Sigmoid colon (tissue), 7 donors: ENCODE results near the gene OR2C1. TPM values are rescaled to one million over a fixed set of nuclear protein-coding genes. Genes with fewer than 3 reads are reported as not detected.
A peak's percentile ranks its signal among the peaks of the same experiment; 100 is the strongest.

Experiments used
- DNase-seq: peaks from one replicate; pipeline ENCODE4 v3.0.0-alpha.2; 2019
- H3K27ac ChIP-seq, 4 donors: fragments of 200-600 bp; sonication (generic); one replicate each; pipeline ENCODE4 v1.5.1; 2016 to 2019; ENCODE audit warnings: mild to moderate bottlenecking in 1 of 4
- H3K27me3 ChIP-seq, 3 donors: fragments of 200-600 bp; sonication (generic); one replicate each; pipeline ENCODE4 v1.5.1; 2019; ENCODE audit warnings: mild to moderate bottlenecking in 1 of 3
- H3K36me3 ChIP-seq, 4 donors: fragments of 200-600 bp; sonication (generic); one replicate each; pipeline ENCODE4 v1.5.1; 2016 to 2019
- H3K4me1 ChIP-seq, 4 donors: fragments of 200-600 bp; sonication (generic); one replicate each; pipeline ENCODE4 v1.5.1; 2017 to 2019
- H3K4me3 ChIP-seq, 4 donors: fragments of 200-600 bp; sonication (generic); one replicate each; pipeline ENCODE4 v1.5.1; 2017 to 2019; ENCODE audit warnings: mild to moderate bottlenecking in 2 of 4, moderate library complexity in 1 of 4
- H3K9me3 ChIP-seq, 4 donors: fragments of 200-600 bp in 3 of 4; sonication (generic) in 3 of 4; one replicate each; pipeline versions ENCODE4 v1.5.1 to v1.6.1; 2013 to 2019
- CTCF ChIP-seq, 4 experiments: fragments of 450-650 bp in 3 of 4; fragments of 200-600 bp in 1 of 4; IDR thresholded peaks; one replicate each; pipeline ENCODE4 v1.5.1; 2016 to 2019; ENCODE audit warnings: antibody characterized with exemption in 4 of 4, mild to moderate bottlenecking in 3 of 4, moderate library complexity in 2 of 4
- EP300 ChIP-seq, 4 donors: sonication (generic); formaldehyde crosslinking; IDR thresholded peaks; one replicate each; pipeline ENCODE4 v1.6.1; 2017; ENCODE audit warnings: antibody characterized with exemption in 4 of 4
- POLR2A ChIP-seq, 2 donors: fragments of 450-650 bp; IDR thresholded peaks; one replicate each; pipeline ENCODE4 v1.6.1; 2016; ENCODE audit warnings: antibody characterized with exemption in 2 of 2, mild to moderate bottlenecking in 2 of 2, moderate library complexity in 2 of 2
- POLR2AphosphoS5 ChIP-seq, 4 donors: sonication (generic); formaldehyde crosslinking; IDR thresholded peaks; one replicate each; pipeline ENCODE4 v1.6.1; 2017; ENCODE audit warnings: antibody characterized with exemption in 4 of 4
- WGBS, 2 donors: extraction: QIAGEN DNeasy Blood & Tissue Kit; methylation state at CpG; one replicate each; pipeline ENCODE4 v1.1.7; 2013; 5-methylcytosine and 5-hydroxymethylcytosine counted together
- intact Hi-C: fragments of 100-400 bp; cut with DNase I; formaldehyde crosslinking; loops from one replicate; pipeline ENCODE4 v1.15.1; 2023
- polyA plus RNA-seq, 3 donors: library from polyadenylated mRNA; stranded (reverse); fragments of 200-250 nt; gene quantifications; one replicate each; pipeline ENCODE4 v1.2.3, GENCODE V29; 2013
- total RNA-seq, 4 donors: library from RNA; depleted of rRNA; stranded (reverse); fragments of >200 nt; gene quantifications; one replicate each; pipeline ENCODE4 v1.1.0, GENCODE V29; 2016
- donor health status: healthy with polysubstance abuse.
- donor health status: Bipolar disorder and iron deficiency.
- donor health status: healthy.

The OR2C1 gene
- total RNA-seq (1 to 10 TPM in 1 of 4 donors, under 1 TPM in 2, not detected in 1; 0.49 to 1.4 (median 0.55) TPM), polyA plus RNA-seq (under 1 TPM in 1 of 3 donors, not detected in 2; 0.09 TPM)

- 69 to 72% methylated on average over 3 of the region's 3 CpGs for WGBS, 2 donors
Measured at GRCh38 chr16:3355589-3355988, at the start of gene OR2C1. Gene OR2C1, plus strand, starts transcription at chr16:3355889. Its CDS starts 52 bp downstream, at chr16:3355941.

GRCh38 chr16:3306078-3306477 is 49.6 kb upstream of the OR2C1 start:
- peak overlapping the region; percentile 89 to 94 (median 92) for H3K27ac ChIP-seq
- H3K4me1 ChIP-seq = peaks cover 0 to 35% (median 14%) of the 10 kb centered on the region in 4 donors
- peaks cover 11 to 26% (median 19%) of the 10 kb centered on the region in 4 donors for H3K36me3 ChIP-seq
- H3K4me3 ChIP-seq = peak overlapping the region; percentile 61 to 84 (median 67)
- no peaks in the 10 kb centered on the region for H3K27me3 ChIP-seq
- DNase-seq = no peak
- H3K9me3 ChIP-seq = peaks cover 0 to 34% (median 3%) of the 10 kb centered on the region in 4 donors
- 63 to 78% methylated on average over 11 of the region's 11 CpGs for WGBS, 2 donors
- TF ChIP-seq EP300 (IDR thresholded peaks at IDR 0.05) (no peak), POLR2A (IDR thresholded peaks at IDR 0.05) (no peak), CTCF (IDR thresholded peaks at IDR 0.05) (no peak)
- intact Hi-C loops = loop anchor here (5.0 kb wide), 4 partner anchors 69 to 306 kb away; partner anchors contain the start of genes SLX4, ZNF174, ZNF200 and ZSCAN32

More at GRCh38 chr16:3355589-3355988, at the start of gene OR2C1:
- intact Hi-C loops = no loop called here
- H3K4me3 ChIP-seq = no peak within 1 kb of the TSS
- no peak for DNase-seq
- no peaks in the 10 kb centered on the region for H3K27me3 ChIP-seq
- no peak for TF ChIP-seq CTCF (IDR thresholded peaks at IDR 0.05)
- TF ChIP-seq POLR2AphosphoS5 (IDR thresholded peaks at IDR 0.05) = no peak
- TF ChIP-seq EP300 (IDR thresholded peaks at IDR 0.05) = no peak
- TF ChIP-seq POLR2A (IDR thresholded peaks at IDR 0.05) = no peak
- H3K36me3 ChIP-seq = no peaks in the 10 kb centered on the region
- H3K9me3 ChIP-seq = no peaks in the 10 kb centered on the region
- H3K4me1 ChIP-seq = no peaks in the 10 kb centered on the region
- no peak within 1 kb of the TSS for H3K27ac ChIP-seq

- no peak for TF ChIP-seq POLR2AphosphoS5 (IDR thresholded peaks at IDR 0.05)
- TF ChIP-seq POLR2A (IDR thresholded peaks at IDR 0.05) = no peak
- no peak for TF ChIP-seq EP300 (IDR thresholded peaks at IDR 0.05)
- no peak for TF ChIP-seq CTCF (IDR thresholded peaks at IDR 0.05)
- H3K27ac ChIP-seq = no peak overlapping the region
- H3K36me3 ChIP-seq = peaks cover 28 to 59% (median 44%) of the 10 kb centered on the region in 4 donors
- H3K4me3 ChIP-seq = no peak overlapping the region
- peaks cover 2 to 52% (median 19%) of the 10 kb centered on the region in 4 donors for H3K9me3 ChIP-seq
- H3K27me3 ChIP-seq = no peaks in the 10 kb centered on the region
- peaks cover 0 to 14% (median 1%) of the 10 kb centered on the region in 4 donors for H3K4me1 ChIP-seq
- 94 to 97% methylated on average over 4 of the region's 4 CpGs for WGBS, 2 donors
- no peak for DNase-seq
- intact Hi-C loops = no loop called here
Measured at GRCh38 chr16:3311496-3311895, 44.2 kb upstream of the OR2C1 start.

GRCh38 chr16:3317315-3317999 is 38.2 kb upstream of the OR2C1 start:
- DNase-seq = no peak
- Histone ChIP-seq H3K4me3 (no peak overlapping the region), H3K27me3 (no peaks in the 10 kb centered on the region), H3K27ac (no peak overlapping the region), H3K4me1 (no peaks in the 10 kb centered on the region), H3K9me3 (peaks cover 39 to 71% (median 63%) of the 10 kb centered on the region in 4 donors), H3K36me3 (peaks cover 36 to 58% (median 46%) of the 10 kb centered on the region in 4 donors)
- intact Hi-C loops = no loop called here
- WGBS, 2 donors = 94 to 98% methylated on average over 3 of the region's 3 CpGs
- TF ChIP-seq POLR2AphosphoS5 (IDR thresholded peaks at IDR 0.05) = no peak
- TF ChIP-seq EP300 (IDR thresholded peaks at IDR 0.05) = no peak
- TF ChIP-seq CTCF (IDR thresholded peaks at IDR 0.05) = no peak
